Fibroblast of the aortic adventitia (primary cell): ENCODE results near the gene C16orf96. TPM values are rescaled to one million over a fixed set of nuclear protein-coding genes. Genes with fewer than 3 reads are reported as not detected.

Source experiments
- DNase-seq: peaks from one replicate; pipeline ENCODE4 v3.0.0-alpha.2; 2010; ENCODE audit warnings: low read depth
- H3K4me3 ChIP-seq: 2 replicates; pipeline ENCODE4 v1.5.1; 2011; ENCODE audit warnings: low read depth, mild to moderate bottlenecking, control low read depth, low read length, moderate library complexity
- total RNA-seq: library from RNA; depleted of rRNA; stranded (reverse); fragments of >200 nt; gene quantifications from 2 replicates; pipeline ENCODE4 v1.2.3, GENCODE V29; 2012; ENCODE audit warnings: low replicate concordance
- TF ChIP-seq, protein P1 (sequence below): IDR thresholded peaks from 2 replicates; pipeline ENCODE4 v1.5.1; 2011; ENCODE audit warnings: mild to moderate bottlenecking, low read length, control low read depth, inconsistent platforms; ENCODE audit not compliant: insufficient read depth

The C16orf96 gene
- total RNA-seq, 1 donor, result under 0.01 TPM

DNA sequence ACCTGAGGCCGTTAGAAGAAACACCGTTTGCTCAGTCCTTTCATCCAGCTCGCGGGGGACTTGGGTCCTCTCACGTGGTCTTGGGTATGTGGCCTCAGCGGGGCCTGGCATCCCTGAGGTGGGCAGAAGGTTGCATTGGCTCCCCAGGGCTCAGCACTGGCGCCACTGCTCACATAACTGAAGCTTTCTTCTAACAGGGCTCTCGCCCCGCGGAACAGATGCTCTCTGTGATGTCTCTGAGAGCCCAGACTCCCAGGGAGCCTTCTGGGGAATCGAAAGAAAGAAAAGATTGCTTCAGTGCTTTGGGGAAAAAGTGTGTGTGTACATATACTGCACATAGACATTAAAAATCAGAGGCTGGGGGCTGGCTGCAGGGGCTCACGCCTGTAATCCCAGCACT, 78.6 kb downstream of the C16orf96 start:
- TF ChIP-seq, protein P1, sequence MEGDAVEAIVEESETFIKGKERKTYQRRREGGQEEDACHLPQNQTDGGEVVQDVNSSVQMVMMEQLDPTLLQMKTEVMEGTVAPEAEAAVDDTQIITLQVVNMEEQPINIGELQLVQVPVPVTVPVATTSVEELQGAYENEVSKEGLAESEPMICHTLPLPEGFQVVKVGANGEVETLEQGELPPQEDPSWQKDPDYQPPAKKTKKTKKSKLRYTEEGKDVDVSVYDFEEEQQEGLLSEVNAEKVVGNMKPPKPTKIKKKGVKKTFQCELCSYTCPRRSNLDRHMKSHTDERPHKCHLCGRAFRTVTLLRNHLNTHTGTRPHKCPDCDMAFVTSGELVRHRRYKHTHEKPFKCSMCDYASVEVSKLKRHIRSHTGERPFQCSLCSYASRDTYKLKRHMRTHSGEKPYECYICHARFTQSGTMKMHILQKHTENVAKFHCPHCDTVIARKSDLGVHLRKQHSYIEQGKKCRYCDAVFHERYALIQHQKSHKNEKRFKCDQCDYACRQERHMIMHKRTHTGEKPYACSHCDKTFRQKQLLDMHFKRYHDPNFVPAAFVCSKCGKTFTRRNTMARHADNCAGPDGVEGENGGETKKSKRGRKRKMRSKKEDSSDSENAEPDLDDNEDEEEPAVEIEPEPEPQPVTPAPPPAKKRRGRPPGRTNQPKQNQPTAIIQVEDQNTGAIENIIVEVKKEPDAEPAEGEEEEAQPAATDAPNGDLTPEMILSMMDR, result no peak
- H3K4me3 ChIP-seq, result no peak overlapping the region
- DNase-seq, result no peak

GRCh38 chr16:4636196-4636595, 80.1 kb downstream of the C16orf96 start:
- H3K4me3 ChIP-seq, result no peak overlapping the region
- DNase-seq, result no peak
- TF ChIP-seq, protein P1, result no peak

GRCh38 chr16:4637501-4638166, 81.5 kb downstream of the C16orf96 start:
- no peak overlapping the region for H3K4me3 ChIP-seq
- DNase-seq, result no peak
- TF ChIP-seq, protein P1, result no peak

GRCh38 chr16:4639899-4640509, 83.9 kb downstream of the C16orf96 start:
- no peak overlapping the region for H3K4me3 ChIP-seq
- TF ChIP-seq, protein P1, result no peak
- DNase-seq, result no peak

- DNase-seq, result no peak
- H3K4me3 ChIP-seq, result no peak overlapping the region
- TF ChIP-seq, protein P1, result no peak
Observed at GRCh38 chr16:4640572-4641305, 84.6 kb downstream of the C16orf96 start.

DNA sequence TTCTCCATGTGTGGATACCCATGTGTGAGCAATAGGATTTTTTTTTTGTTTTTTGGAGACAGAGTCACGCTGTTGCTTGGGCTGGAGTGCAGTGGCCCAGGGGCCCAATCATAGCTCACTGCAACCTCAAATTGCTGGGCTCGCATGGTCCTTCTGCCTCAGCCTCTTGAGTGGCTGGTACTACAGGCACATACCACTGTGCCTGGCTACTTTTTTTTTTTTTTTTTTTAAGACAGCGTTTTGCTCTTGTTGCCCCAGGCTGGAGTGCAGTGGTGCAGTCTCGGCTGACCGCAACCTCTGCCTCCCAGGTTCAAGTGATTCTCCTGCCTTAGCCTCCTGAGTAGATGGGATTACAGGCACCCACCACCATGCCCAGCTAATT, 85.2 kb downstream of the C16orf96 start:
- TF ChIP-seq, protein P1, result no peak
- DNase-seq, result no peak
- no peak overlapping the region for H3K4me3 ChIP-seq
